Activated CD8-positive, alpha-beta T cell treated with anti-CD3 and anti-CD28 coated beads for 36 hours (primary cell): ENCODE data around the gene ITGB1BP1. TPM values are rescaled to one million over a fixed set of nuclear protein-coding genes. Genes with fewer than 3 reads are reported as not detected.

Experiments used
- ATAC-seq: fragments of 200-7000 bp; cut with Tn5 transposase; one replicate; pipeline ENCODE4 v1.10.0; 2021; ENCODE audit warnings: mild to moderate bottlenecking, moderate library complexity
- CTCF ChIA-PET: fragments of 350-600 bp; sonication (Branson Sonifier 250); formaldehyde crosslinking; loops from one replicate; lab custom pipeline; 2021; ENCODE audit warnings: antibody characterized with exemption; lab: Charles Lee
- POLR2A ChIA-PET: fragments of 350-600 bp; sonication (Branson Sonifier 250); formaldehyde crosslinking; loops from one replicate; lab custom pipeline; 2021; ENCODE audit warnings: antibody characterized with exemption; lab: Charles Lee
- DNase-seq: peaks from one replicate; pipeline ENCODE4 v3.0.0-alpha.2; 2020
- H3K27ac Mint-ChIP-seq: one replicate; pipeline ENCODE4 v1.8.0; 2021; ENCODE audit warnings: mild to moderate bottlenecking, mixed read lengths
- H3K27me3 Mint-ChIP-seq: one replicate; pipeline ENCODE4 v1.8.0; 2021; ENCODE audit warnings: mixed read lengths
- H3K36me3 Mint-ChIP-seq: one replicate; pipeline ENCODE4 v1.8.0; 2021; ENCODE audit warnings: low read depth, mixed read lengths
- H3K4me1 Mint-ChIP-seq: one replicate; pipeline ENCODE4 v1.8.0; 2021; ENCODE audit warnings: low read depth, mixed read lengths
- H3K4me3 Mint-ChIP-seq: one replicate; pipeline ENCODE4 v1.8.0; 2021; ENCODE audit warnings: mild to moderate bottlenecking, moderate library complexity, mixed read lengths
- H3K9me3 Mint-ChIP-seq: one replicate; pipeline ENCODE4 v1.8.0; 2021; ENCODE audit warnings: mixed read lengths
- CTCF ChIP-seq: fragments of 200-600 bp; IDR thresholded peaks from one replicate; pipeline ENCODE4 v1.8.0; 2022; ENCODE audit warnings: antibody characterized with exemption, mild to moderate bottlenecking
- intact Hi-C: fragments of 100-400 bp; cut with micrococcal nuclease; formaldehyde crosslinking; loops from one replicate; pipeline ENCODE4 v1.10.0; 2022
- total RNA-seq, 2 experiments: library from RNA; stranded (reverse); gene quantifications; one replicate each; pipeline ENCODE4 v1.2.3, GENCODE V29; 2021

The ITGB1BP1 gene
- total RNA-seq, 2 experiments from 2014 or later: 111 to 117 TPM

DNA sequence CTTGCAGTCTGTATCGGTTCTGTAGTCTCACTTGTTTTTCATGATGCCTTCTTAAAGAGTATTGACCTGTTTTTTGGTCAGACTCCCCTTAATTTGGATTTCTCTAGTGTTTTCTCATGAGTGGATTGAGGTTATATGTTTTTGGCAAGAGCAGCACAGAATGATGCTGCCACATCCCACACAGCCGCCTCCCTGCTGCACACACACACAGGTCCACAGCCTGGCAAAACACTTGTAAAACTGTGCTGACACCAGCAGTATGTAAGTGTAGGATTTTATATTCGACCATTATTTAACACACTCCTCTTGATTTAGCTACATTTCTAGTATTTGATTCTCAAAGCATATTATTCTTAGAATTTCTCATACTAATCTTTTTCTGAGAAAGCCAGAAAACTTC, 68.1 kb downstream of the ITGB1BP1 start:
- Mint-ChIP-seq H3K9me3 (no peaks in the 10 kb centered on the region), H3K27me3 (peaks cover 5% of the 10 kb centered on the region), H3K4me3 (no peak overlapping the region), H3K27ac (no peak overlapping the region), H3K4me1 (no peaks in the 10 kb centered on the region), H3K36me3 (no peaks in the 10 kb centered on the region)
- no peak for ATAC-seq
- no peak for TF ChIP-seq CTCF
- ChIA-PET CTCF (no interaction called here), POLR2A (interaction anchor here (1.0 kb wide), 1 partner anchor 9 kb away, joined by 3 read pairs; no protein-coding TSS in a partner anchor)
- intact Hi-C loops: no loop called here
- no peak for DNase-seq

DNA sequence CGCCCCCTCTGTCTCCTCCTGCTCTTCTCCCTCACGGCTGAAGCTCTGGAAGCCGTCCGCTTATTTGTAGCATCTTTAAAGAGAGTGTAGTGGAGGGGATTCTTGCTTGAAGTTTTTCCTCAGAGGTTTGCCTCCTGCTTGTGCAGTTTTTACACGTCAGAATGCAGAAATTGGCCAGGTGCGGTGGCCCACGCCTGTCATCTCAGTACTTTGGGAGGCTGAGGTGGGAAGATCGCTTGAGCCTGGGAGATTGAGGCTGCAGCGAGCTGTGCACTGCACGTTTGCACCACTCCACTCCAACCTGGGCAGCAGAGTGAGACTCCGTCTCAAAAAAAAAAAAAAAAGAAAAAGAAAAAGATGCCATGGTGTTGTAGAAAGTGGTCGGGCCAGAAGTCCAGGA, 69.0 kb downstream of the ITGB1BP1 start:
- Mint-ChIP-seq H3K4me1 (no peaks in the 10 kb centered on the region), H3K36me3 (no peaks in the 10 kb centered on the region), H3K27me3 (peaks cover 5% of the 10 kb centered on the region), H3K4me3 (no peak overlapping the region), H3K9me3 (no peaks in the 10 kb centered on the region), H3K27ac (no peak overlapping the region)
- ChIA-PET POLR2A (no interaction called here), CTCF (no interaction called here)
- intact Hi-C loops: no loop called here
- TF ChIP-seq CTCF: no peak
- no peak for DNase-seq
- ATAC-seq: no peak

Other genes starting within 250 kb of the ITGB1BP1 start
- not detected for gene ASAP2, start 216.7 kb downstream of the ITGB1BP1 start, total RNA-seq
- 10 to 100 TPM; 72.2 to 73.0 TPM for gene CPSF3, start 126 bp upstream of the ITGB1BP1 start, total RNA-seq
- 10 to 100 TPM; 64.9 to 67.3 TPM for gene IAH1, start 51.0 kb upstream of the ITGB1BP1 start, total RNA-seq
- gene ADAM17, start 132.3 kb upstream of the ITGB1BP1 start, total RNA-seq: 10 to 100 TPM; 14.2 to 15.9 TPM
- 100 to 1,000 TPM; 341 to 368 TPM for gene YWHAQ, start 207.5 kb upstream of the ITGB1BP1 start, total RNA-seq